22Rv1 (cell line): ENCODE measurements around the gene SYF2.

ENCODE experiments used
- CTCF ChIP-seq: fragments of 450-650 bp; IDR thresholded peaks from 2 replicates; pipeline ENCODE4 v1.5.1; 2017; ENCODE audit warnings: mild to moderate bottlenecking
- ZFX ChIP-seq: fragments of 450-650 bp; IDR thresholded peaks from 2 replicates; pipeline ENCODE4 v1.6.1; 2017; ENCODE audit warnings: antibody characterized with exemption, borderline replicate concordance

- TF ChIP-seq CTCF (no peak), ZFX (no peak)
Measured at GRCh38 chr1:25217015-25217414, 15.3 kb downstream of the SYF2 start.
